A549 treated with RU486 at 1 μM for 4 hours (cell line): Measurements from ENCODE around the gene TSPO. TPM values are rescaled to one million over a fixed set of nuclear protein-coding genes. Genes with fewer than 3 reads are reported as not detected.

Experiments used
- total RNA-seq: library from RNA; stranded (reverse); fragments of 200-300 nt; extraction: Qiagen RNA extraction; gene quantifications from 5 replicates; pipeline ENCODE4 v1.2.3, GENCODE V29; 2022; ENCODE audit warnings: low read depth

TSPO gene
- total RNA-seq, result 131 to 235 TPM (median 179 TPM) in 5 replicates

DNA sequence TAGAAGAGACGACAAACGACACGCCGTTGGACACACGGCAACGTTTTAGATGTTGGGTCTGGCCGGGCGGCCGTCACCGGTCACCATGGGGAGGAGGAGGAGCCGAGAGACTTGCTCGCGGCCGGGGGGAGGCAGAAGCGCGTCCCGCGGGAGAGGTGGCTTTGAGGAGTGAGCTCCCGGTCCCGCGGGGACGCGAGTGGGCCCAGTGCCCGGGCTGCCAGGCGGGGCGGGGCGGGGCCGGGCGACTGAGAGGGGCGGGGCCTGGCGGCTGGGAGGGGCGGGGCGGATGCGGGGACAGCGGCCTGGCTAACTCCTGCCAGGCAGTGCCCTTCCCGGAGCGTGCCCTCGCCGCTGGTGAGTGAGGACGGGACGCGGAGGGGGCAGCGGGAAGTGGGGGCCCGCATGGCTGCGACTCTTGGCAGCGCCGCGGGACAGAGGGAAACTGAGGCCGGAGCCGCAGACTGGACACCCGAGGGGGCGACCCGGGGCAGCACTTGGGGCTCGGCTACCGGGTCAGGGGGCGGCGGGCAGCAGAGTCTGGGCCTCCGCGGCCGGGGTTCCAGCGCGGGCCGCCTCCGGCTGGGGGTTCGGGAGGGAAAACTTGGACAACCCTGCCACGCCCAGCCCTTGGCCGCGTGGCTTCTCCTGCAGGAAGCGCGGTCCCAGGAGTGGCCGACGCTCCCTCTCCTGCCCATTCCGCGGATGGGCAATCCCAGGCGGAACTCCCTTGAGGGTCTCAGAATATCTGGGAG lies at the start of gene TSPO:
TSPO (plus strand) TSS at position 309 of the 752 bp plus-strand sequence. CDS start 7,680 bp downstream, outside the sequence.

GRCh38 chr22:43110444-43110926 lies 40.9 kb upstream of the TSPO start, which contains the start of gene BIK:
BIK (plus strand) TSS chr22:43110750; CDS start chr22:43124023, 13,273 bp downstream.

DNA sequence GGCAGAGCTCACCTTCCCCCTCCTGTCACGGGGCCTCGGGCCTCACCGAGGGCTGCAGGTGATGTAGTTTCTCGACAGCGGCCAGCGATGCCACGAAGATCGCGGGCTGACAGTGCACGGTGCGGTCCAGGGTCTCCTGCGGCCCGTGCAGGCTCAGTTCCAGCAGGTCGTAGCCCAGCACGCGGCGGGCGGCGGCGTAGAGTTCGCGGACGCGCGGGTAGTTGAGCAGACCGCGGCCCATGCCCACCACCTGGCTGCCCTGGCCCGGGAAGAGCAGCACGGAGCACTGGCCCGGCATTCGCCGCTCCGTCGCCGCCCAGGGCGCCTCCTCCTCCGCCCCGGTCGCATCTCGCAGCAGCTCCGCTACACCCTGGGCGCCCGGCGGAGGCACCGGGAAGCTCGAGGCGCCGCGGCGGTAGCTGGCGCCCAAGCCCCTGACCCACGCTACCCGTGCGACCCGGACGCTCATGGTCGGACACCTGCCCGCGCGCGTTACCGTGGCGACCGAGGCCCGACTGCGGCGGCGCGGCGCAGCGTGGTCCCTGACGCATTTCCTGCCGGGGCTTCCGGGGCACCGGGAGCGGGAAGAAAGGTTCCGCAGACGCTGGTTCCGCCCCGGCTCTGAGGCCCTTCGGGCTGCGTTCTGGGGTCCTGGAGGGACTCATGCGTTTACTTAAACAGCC lies 8.3 kb upstream of the TSPO start, which contains the start of gene MCAT:
MCAT (minus strand) TSS at position 519 of the 683 bp plus-strand sequence; CDS start at position 469, 50 bp downstream.

DNA sequence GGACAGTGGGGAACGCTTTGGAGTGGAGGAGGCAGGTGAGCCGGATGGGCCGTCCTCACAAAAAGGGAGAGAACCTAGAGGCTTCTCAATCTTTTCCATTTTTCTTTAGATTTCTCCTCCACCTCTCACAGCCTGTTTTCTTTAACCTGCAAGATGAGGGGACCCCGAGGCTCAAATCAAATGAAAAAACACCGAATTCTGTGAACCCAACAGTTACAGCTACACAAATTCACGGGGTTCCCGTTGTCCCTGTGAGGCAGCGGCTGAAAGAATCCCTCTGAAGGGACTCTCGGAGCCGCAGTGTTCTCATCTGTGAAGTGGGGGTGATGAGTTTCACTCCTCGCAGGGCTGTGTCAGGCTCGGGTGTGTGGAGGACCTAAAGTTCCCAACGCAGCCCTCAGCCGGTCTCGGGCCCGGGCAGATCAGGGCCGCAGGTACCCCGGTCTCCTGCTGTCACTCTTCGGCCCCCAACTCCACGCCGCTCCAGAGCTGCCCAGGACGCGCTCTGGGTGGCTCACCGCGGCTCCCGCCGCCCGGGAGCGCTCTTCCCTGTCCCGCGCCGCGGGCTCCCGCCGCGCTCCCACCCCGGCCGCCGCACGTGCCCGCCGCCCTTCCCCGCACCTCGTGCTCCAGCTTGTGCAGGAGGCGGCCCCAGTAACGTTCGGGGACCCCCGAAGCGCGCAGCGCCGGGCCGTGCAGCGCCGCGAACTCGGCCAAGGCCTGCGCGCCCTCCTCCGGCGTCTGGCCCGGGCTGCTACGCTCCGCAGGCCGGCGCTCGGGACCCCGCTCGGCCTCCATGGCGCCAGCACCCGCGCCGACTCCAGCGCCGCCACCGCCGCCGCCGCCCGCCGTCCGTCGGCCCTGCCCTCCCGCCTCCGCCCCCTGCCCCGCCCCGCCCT lies 35.2 kb downstream of the TSPO start, which contains the start of gene TTLL12:
TTLL12 (minus strand) TSS at position 863 of the 899 bp plus-strand sequence; CDS start at position 798, 65 bp downstream.

Other genes starting within 250 kb of the TSPO start
- gene PACSIN2, start 136.4 kb upstream of the TSPO start, total RNA-seq, result 62.4 to 74.3 TPM (median 72.7 TPM) in 5 replicates
- 1.9 to 2.6 TPM (median 2.2 TPM) in 5 replicates for gene TTLL1, start 62.2 kb upstream of the TSPO start, total RNA-seq
- gene BIK, start 40.8 kb upstream of the TSPO start, total RNA-seq, result 0.79 to 1.9 TPM (median 1.3 TPM) in 5 replicates
- gene MCAT, start 8.2 kb upstream of the TSPO start, total RNA-seq, result 17.9 to 28.6 TPM (median 26.1 TPM) in 5 replicates
- 17.5 to 22.3 TPM (median 19.8 TPM) in 5 replicates for gene TTLL12, start 35.6 kb downstream of the TSPO start, total RNA-seq
- gene SCUBE1, start 191.8 kb downstream of the TSPO start, total RNA-seq, result 0.05 to 0.31 TPM (median 0.12 TPM) in 5 replicates